ENCODE data around the gene DACT2. TPM values are rescaled to one million over a fixed set of nuclear protein-coding genes. Genes with fewer than 3 reads are reported as not detected.

DACT2 gene
- total and polyA plus RNA-seq, 9 of the 15 experiments (the other 6 are each of a cell fraction or from before 2014, with no cell fraction given) = not detected

GRCh38 chr6:168277274-168277669, 42.3 kb downstream of the DACT2 start (continued):
- no peak for TF ChIP-seq FOXP4 (CRISPR knock-in tag; IDR thresholded peaks at IDR 0.05; ENCODE audit: borderline replicate concordance)

GRCh38 chr6:168276576-168277273, 42.9 kb downstream of the DACT2 start:
- peaks cover 64 to 90% of the 10 kb centered on the region in 2 experiments for H3K27me3 ChIP-seq (ENCODE audit: control insufficient read depth in 2 of 2, insufficient read depth in 2 of 2, low read length in 2 of 2)
- FAIRE-seq (no peak), DNase-seq (ENCODE audit: extremely low read depth in 1 of 4, low spot score in 3 of 4) (no peak), ATAC-seq (no peak)
- intact Hi-C loops (cut with micrococcal nuclease) = no loop called here
- 2% methylated on average over 32 of the region's 32 CpGs for WGBS (ENCODE audit: insufficient coverage, low coverage, missing lambda C conversion rate)
- POLR2A ChIA-PET = interaction anchor here (1.2 kb wide), 1 partner anchor 22 kb away, joined by 5 read pairs; no protein-coding TSS in a partner anchor
- no peaks in the 10 kb centered on the region for H3K9me1 ChIP-seq (ENCODE audit: control insufficient read depth, insufficient read depth, low read length)
- H3K9ac ChIP-seq (ENCODE audit: insufficient read depth in 1 of 2, low read depth in 2 of 2, low read length in 2 of 2) = no peak overlapping the region
- H4K20me1 ChIP-seq (replicated peaks; ENCODE audit: control insufficient read depth, insufficient read depth, low read length) = peaks cover 3% of the 10 kb centered on the region; the same call in 1 of the 2 replicates
- CTCF ChIA-PET (ENCODE audit: low intra/inter-chr PET ratio) = no interaction called here
- H3K36me3 ChIP-seq (ENCODE audit: control insufficient read depth, insufficient read depth, low read length) = no peaks in the 10 kb centered on the region
- H3K79me2 ChIP-seq (ENCODE audit: control insufficient read depth, insufficient read depth, low read length) = no peaks in the 10 kb centered on the region
- no peak overlapping the region for H3K4me3 ChIP-seq
- no peaks in the 10 kb centered on the region for H3K9me3 ChIP-seq (replicated peaks; ENCODE audit: control insufficient read depth, insufficient read depth, low read depth, low read length)
- in situ Hi-C loops (cut with MboI) = no loop called here
- H3K27ac ChIP-seq (ENCODE audit: extremely low read depth, low read depth, low read length) = no peak overlapping the region
- BruUV-seq (replicated peaks) = no TSS peak
- no peak overlapping the region for H3K4me2 ChIP-seq (ENCODE audit: insufficient read depth, low read length)
- peaks cover 0 to 19% of the 10 kb centered on the region in 2 experiments; a peak in 4 of 5 replicates for H3K4me1 ChIP-seq (replicated peaks in 1 of 2; ENCODE audit: control insufficient read depth in 2 of 2, insufficient read depth in 2 of 2, low read length in 2 of 2)
- H2AFZ ChIP-seq (ENCODE audit: low read depth, low read length) = no peak overlapping the region
- no peak for TF ChIP-seq MAFG (tag; conservative IDR thresholded peaks at IDR 0.05)
- TF ChIP-seq ATF1 (CRISPR knock-in tag; IDR thresholded peaks at IDR 0.05) = no peak
- TF ChIP-seq ATF1 (tag; IDR thresholded peaks at IDR 0.05) = no peak
- TF ChIP-seq PYGO2 (tag; IDR thresholded peaks at IDR 0.05) = no peak
- no peak for TF ChIP-seq SRSF9 (IDR thresholded peaks at IDR 0.05; ENCODE audit: borderline replicate concordance, low read depth, low read length)
- no peak for TF ChIP-seq FOXM1 (IDR thresholded peaks at IDR 0.05; ENCODE audit: low read depth)
- no peak for TF ChIP-seq FOXM1 (CRISPR knock-in tag; IDR thresholded peaks at IDR 0.05; ENCODE audit: low read depth)
- no peak for TF ChIP-seq TBL1XR1 (IDR thresholded peaks at IDR 0.05; ENCODE audit: low read length in 2 of 2)
- TF ChIP-seq MED1 (CRISPR knock-in tag; IDR thresholded peaks at IDR 0.05; ENCODE audit: borderline replicate concordance) = no peak
- no peak for TF ChIP-seq ASH1L (IDR thresholded peaks at IDR 0.05; ENCODE audit: borderline replicate concordance, low read depth, partially characterized antibody)
- no peak for TF ChIP-seq KLF1 (tag; IDR thresholded peaks at IDR 0.05)
- TF ChIP-seq MEIS2 (IDR thresholded peaks at IDR 0.05; ENCODE audit: partially characterized antibody) = no peak
- TF ChIP-seq MEF2A (IDR thresholded peaks at IDR 0.05; ENCODE audit: control insufficient read depth, low read depth, low read length) = no peak
- TF ChIP-seq MBD2 (IDR thresholded peaks at IDR 0.05; ENCODE audit: borderline replicate concordance, low read depth) = no peak
- no peak for TF ChIP-seq POLR2AphosphoS5 (IDR thresholded peaks at IDR 0.05; ENCODE audit: control insufficient read depth, insufficient read depth, low read depth, low read length)
- TF ChIP-seq KDM5B (IDR thresholded peaks at IDR 0.05; ENCODE audit: insufficient replicate concordance, low read depth, low read length) = no peak
- no peak for TF ChIP-seq CTCF (IDR thresholded peaks at IDR 0.05 in 2 of 3, conservative IDR thresholded peaks at IDR 0.05 in 1 of 3; ENCODE audit: insufficient read depth in 2 of 3, low read depth in 1 of 3, low read length in 3 of 3)
